Measurements from ENCODE around the gene SP140.
"Not testable (repeated sequence)": the region's sequence is repeated elsewhere in the genome, so short reads cannot be mapped to it uniquely, and the experiment has no call there.

The SP140 gene

DNA sequence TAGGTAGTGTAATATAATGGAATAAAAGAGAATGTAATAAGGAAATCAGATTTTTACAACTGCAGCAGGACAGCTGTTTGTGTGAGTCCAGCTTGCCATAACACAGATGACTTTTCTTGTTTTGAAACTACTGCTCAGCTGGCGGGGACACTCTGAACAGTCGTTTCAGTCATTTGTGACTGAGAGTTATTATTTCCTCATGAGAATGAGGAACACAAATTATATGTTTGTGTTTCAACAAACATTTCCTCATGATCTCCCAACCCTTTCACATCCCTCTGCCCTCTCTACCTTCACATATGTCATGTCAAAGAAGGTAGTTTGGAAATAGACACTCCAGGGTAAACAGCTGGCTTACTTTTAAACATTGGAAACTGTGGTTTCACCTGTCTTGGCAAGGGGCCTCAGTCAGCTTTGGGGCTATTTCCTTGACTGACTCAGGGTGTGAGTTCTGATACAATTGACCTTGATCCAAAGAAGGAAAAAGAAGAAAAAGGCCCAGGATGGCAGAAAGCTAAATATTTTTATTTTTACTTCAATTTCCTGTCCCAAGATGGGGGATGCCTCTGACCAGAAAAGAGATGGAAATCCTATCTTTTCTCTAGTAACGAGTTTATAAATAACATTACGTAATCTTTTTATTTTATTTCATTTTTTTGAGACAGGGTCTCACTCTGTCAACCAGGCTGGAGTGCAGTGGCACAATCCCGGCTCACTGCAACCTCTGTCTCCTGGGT lies 102.0 kb downstream of the SP140 start:
- peak; percentile 71 for DNase-seq

DNA sequence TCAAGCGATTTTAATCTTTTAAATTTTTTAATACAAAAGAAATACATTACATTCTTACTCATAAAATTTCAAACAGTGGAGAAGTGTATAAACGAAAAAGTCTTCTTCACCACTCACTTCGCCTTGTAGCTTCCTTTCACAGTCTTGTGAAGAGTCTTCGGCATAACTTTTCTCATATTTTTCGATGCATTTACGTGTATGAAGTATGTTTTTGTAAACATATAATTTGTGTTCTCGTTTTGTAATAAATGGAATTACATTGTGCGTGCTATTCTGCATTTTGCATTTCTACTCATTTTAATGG lies 102.6 kb downstream of the SP140 start:
- DNase-seq = no peak

DNA sequence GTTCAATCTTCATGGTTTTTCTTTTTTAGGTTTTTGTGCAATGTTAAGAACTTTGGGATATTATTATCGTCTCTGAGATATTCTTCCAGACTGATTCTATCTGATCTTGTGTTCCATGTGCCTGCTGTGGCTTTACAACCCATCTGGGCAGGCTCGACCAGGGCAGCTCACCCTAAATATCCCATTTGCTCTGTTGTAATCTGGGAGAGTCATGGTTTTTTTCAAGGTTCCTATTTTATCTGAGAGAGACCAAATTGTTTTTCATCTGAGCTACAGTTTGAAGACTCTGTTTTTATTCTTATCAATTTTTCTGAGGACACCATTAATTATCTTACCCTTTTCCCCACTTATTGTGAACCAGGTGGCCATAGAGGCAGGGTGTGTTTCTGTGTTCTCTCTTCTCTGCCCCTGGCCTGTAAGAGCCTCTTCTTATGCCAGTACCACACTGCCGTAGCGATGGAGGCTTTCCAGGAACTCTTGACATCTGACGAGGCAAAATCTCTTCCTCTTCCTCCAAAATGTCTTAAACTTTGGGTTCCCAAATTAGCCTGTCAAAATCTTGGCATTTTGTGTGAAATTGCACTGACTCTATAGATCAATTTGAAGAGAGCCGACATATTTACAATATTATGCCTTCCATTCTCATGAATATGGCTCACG lies 104.5 kb downstream of the SP140 start:
- DNase-seq = no peak

DNA sequence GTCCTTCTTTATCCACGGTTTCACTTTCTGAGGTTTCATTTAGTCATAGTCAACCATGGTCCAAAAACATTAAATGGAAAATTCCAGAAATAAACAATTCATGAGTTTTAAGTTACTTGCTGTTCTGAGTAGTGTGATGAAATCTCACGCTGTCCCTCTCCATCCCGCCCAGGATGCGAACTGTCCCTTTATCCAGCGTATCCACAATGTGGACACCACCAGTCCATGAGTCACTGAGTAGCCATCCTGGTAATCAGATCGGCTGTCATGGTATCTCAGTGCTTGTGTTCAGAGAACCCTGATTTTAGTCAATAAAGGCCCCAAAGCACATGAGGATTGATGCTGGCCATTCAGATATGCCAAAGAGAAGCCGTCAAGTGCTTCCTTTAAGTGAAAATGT lies 105.2 kb downstream of the SP140 start:
- DNase-seq = no peak

DNA sequence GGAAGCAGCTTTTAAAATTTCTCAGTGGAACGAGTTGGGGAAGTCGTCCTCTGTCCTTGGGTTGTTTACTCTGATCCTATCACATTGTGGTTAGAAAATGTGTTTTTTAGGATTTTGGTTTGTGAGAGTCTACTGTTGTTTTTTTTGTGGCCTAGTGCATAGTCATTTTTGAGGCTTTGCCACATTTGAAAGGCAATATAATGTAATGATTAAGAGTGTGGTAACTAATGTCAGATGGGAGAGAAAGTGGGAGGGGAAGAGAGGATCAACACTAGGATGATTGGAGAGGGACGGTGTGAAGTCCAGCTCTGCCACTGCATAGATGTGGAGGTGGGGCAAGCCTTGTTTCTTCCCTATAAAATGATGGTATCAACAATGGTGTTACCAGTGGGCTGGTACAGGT lies 109.9 kb downstream of the SP140 start:
- DNase-seq = no peak

DNA sequence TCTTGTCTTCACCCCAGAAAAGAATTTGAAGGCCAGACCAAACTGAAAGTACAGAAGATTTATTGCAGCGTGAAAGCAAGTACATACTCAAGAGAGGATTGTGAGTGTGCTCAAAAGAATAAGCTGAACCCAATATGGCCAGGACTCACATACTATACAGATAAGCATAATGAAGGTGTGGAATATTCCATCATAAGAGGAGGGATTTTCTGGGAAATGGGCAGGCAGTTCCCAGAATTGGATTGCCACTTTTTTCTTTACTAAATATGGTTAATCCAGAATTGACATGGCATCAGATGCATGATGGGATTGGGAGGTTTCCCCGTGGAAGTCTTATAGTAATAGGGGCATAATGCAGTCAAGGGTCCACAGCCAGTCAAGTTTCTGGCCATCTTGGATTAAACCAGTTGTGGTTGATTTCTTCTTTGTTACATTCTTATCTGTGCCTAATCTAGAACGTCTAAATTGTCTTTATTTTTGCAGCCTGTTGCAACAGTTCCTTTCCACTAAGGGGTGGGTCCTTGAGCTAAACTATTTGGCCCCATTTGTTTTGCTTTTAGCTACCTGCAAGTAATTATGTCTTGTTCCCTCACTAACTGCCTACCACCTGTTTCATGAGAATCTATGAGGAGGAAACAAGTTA lies 110.4 kb downstream of the SP140 start:
- DNase-seq = no peak

DNA sequence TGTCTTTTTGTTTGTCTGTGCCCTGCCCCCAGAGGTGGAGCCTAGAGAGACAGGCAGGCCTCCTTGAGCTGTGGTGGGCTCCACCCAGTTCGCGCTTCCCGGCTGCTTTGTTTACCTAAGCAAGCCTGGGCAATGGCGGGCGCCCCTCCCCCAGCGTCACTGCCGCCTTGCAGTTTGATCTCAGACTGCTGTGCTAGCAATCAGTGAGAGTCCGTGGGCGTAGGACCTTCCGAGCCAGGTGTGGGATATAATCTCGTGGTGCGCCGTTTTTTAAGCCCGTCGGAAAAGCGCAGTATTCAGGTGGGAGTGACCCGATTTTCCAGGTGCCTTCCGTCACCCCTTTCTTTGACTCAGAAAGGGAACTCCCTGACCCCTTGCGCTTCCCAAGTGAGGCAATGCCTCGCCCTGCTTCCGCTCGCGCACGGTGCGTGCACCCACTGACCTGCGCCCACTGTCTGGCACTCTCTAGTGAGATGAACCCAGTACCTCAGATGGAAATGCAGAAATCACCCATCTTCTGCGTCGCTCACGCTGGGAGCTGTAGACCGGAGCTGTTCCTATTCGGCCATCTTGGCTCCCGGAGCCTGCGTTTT lies 116.5 kb downstream of the SP140 start:
- not testable (repeated sequence) for DNase-seq

DNA sequence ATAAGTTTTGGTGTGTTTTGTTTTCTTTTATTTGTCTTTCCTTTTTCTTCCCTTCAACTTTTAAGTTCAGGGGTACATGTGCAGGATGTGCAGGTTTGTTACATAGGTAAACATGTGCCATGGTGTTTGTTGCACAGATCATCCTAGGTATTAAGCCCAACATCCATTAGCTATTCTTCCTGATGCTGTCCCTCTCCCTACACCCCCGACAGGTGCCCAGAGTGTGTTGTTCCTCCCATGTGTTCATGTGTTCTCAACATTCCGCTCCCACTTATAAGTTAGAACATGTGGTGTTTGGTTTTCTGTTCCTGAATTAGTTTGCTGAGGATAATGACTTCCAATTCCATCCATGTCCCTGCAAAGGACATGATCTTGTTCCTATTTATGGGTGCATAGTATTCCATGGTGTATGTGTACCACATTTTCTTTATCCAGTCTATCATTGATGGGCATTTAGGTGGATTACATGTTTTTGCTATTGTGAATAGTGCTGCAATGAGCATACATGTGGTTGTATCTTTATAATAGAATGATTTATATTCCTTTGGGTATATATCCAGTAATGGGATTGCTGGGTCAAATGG lies 117.6 kb downstream of the SP140 start:
- not testable (repeated sequence) for DNase-seq

DNA sequence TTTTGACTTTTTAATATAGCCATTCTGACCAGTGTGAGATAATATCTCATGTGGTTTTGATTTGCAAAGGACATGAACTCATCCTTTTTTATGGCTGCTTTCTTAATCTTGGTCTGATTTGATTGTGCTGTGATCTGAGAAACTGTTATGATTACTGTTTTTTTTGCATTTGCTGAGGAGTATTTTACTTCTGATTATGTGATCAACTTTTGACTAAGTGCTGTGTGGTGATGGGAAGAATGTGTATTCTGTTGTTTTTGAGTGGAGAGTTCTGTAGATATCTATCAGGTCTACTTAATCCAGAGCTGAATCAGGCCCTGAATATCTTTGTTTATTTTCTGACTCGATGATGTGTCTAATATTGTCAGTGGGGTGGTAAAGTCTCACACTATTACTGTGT lies 118.2 kb downstream of the SP140 start:
- no peak for DNase-seq

DNA sequence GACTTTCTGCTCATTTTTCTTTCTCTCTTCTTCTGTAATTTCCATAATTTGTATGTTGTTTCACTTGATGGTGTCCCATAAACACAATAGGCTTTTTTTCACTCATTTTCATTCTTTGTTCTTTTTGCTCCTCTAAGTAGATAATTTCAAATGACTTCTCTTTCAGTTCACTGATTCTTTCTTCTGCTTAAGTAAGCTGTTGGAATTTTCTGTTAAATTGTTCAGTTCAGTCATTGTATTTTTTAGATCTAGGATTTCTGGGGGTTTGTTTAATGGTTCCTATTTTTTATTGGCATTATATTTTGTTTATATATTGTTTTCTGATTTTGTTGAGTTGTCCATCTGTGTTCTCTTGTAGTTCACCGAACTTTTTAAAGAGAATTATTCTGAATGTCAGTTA lies 120.9 kb downstream of the SP140 start:
- no peak for DNase-seq

DNA sequence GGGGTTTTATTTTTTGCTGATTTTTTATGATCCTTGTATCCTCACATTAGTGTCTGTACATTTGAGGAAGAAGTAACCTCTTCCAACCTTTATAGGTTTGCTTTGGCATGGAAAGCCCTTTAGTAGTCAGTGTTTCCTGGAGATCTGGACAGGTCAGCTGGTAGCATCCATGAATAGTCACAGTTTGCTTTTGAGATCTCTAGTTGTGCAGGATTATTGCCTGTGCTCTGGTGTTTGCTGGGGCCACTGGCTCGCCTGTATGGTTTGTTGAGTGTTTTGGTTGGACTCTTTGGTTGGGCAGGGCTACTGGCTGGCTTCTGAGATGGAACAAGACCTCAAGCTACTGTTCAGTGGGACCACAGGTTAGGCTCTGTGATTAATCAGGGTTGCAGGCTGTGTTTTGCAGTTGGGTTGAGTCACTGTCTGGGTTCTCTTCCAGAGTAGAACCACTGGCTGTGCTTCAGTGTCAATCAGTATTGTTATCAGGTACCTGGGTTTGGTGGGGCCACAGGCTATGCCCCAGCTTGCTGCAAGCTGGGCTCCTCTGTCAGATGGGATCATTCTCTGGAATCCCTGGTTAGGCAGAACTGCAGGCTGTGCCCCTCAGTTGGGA lies 121.5 kb downstream of the SP140 start:
- DNase-seq = no peak

DNA sequence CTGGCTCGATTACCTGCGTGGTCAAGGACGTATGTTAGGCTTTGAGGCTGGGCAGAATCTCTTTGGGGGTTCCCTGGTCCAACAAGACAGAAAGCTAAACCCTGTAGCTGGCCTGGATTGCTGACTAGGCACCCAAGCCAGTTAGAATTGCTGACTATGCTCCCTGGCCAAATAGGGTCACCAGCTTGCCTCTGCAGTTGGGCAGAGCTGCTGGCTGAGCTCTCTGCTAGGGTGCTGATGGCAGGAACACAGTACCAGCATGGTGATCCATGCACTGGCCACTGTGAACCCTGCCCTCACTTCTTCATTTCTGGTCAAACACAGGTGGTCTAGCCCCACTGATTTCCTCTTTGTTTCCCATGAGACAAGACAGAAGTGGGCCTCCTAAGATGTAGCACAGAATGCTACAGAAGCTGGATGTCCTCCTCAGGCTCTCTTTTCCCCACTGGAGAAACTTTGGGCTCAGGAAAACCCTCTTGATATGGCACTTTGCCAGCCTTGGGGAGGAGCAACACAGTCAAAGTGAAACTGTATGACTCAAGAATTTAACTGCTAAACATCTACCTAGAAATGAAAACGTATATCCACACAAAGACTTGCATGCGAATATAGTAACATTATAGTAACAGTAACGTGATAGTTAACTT lies 122.2 kb downstream of the SP140 start:
- peak; percentile 50 for DNase-seq

DNA sequence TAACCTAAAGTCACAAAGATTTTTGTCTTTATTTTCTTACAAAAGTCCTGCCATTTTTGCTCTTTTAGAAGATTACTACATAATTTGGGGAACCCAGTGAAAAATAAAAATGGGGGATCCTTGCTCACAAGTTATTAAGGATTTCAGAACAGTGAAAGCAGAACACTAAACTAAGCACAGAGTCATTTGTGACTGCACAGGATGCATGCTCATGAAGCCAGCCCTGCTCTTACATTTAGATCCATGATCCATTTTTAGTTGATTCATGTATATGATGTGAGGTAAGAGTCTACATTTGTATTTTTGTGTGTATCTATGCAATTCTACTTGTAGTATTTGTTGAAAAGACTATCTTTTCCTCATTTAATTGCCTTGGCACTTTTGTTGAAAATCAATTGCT lies 123.3 kb downstream of the SP140 start:
- no peak for DNase-seq

DNA sequence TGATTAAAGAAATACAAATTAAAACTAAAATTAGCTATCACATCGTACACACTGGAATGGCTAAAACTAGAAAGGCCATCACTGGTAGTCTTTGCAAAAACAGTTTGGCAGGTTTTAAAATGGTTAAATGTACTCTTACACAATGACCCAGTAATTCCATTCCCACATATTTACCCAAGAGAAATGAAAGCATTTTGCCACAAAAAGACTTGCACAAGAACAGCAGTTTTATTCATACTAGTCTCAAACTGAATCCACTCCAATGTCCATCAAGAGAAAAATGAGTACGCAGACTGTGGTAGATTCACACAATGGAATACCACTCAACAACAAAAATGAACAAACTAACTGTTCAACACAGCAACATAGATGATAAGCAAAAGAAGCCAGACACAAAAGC lies 130.5 kb downstream of the SP140 start:
- DNase-seq = peak; percentile 70

DNA sequence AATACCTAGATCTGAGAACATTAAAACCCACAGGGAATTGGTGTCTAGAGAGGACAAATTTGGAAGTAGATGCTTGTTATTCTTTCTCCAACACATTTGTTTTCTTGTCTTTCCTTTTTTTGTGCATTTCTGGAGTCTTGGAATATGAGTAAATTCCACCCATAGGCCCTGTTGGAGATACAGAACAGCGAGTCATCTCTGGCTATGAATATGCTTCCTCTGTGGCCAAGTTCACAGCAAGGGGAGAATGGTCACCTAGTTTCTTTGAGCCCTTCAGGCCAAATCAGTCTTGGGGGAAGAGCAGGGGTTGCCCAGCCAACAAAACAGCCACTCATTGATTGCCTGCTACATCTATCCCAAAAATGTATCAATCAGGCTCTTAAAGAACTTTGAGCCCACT lies 132.8 kb downstream of the SP140 start:
- no peak for DNase-seq

DNA sequence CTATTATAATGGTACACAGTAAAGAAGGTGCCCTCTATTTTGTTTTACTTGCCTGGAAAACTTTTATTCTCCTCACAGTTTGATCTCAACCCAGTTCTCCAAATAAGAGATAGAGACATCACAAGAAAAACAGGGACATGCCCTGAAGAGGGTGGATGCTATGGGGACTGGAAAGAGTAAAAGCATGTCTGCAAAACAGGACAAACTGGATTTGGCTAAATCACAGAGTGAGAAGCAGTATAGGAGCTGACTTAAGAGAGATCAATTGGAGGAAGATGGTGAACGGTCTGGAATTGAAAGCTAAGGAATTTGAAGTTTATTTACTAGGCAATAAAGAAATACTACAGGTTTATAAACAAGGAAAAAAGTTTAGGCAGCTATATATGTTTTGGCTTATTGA lies 134.5 kb downstream of the SP140 start:
- no peak for DNase-seq

DNA sequence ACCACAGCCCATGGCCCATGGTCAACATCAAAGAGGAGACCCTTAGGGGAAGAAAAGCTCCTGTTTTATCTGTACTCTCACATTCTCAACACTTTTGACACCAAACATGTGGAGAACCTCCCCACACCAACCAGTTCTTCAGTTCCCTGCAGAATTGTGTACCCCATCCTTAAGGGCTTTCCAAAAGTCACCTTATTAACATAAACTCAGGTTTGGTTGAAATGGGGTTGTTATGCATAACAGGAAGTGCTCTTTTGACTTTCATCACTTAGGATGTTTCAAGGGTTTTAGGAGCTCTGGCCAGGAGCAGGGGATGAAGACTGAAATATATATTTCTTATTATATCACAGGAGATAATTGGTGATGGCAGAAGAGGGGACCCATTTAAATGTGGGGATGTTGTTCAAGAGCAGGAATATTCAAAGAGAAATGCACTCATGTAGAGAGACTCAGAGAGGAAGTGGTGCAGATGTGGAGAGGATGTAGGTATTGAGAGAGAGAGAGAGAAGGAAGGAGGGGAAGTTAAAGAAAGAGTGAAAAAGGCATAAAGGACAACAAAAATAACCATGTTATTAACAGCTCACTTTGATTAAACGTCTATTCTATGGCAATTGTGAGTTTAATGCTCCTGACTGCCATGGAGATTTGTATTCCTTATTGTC lies 136.6 kb downstream of the SP140 start:
- DNase-seq = peak; percentile 18
